SW 1271 (cell line): ENCODE data around the gene TSPAN14.

Experiments
- DNase-seq, 2 experiments: peaks; one replicate each; lab custom pipeline; 2025; lab: John Stamatoyannopoulos, UW

TSPAN14 gene

GRCh38 chr10:80421707-80422536, 32.2 kb upstream of the TSPAN14 start:
- no peak for DNase-seq

- no peak for DNase-seq
Measured at GRCh38 chr10:80425901-80426300, 28.2 kb upstream of the TSPAN14 start.

GRCh38 chr10:80427541-80427940, 26.6 kb upstream of the TSPAN14 start:
- no peak for DNase-seq

GRCh38 chr10:80429521-80429973, 24.6 kb upstream of the TSPAN14 start:
- DNase-seq: peak in 1 of 2 experiments; percentile 29

GRCh38 chr10:80433134-80433533, 21.0 kb upstream of the TSPAN14 start:
- no peak for DNase-seq

- no peak for DNase-seq
Measured at GRCh38 chr10:80436446-80437098, 17.5 kb upstream of the TSPAN14 start.

GRCh38 chr10:80437227-80437626, 16.9 kb upstream of the TSPAN14 start:
- DNase-seq: no peak

- no peak for DNase-seq
Measured at GRCh38 chr10:80441831-80442230, 12.3 kb upstream of the TSPAN14 start.

- no peak for DNase-seq
Measured at GRCh38 chr10:80442879-80443278, 11.2 kb upstream of the TSPAN14 start.

- peak in 1 of 2 experiments; percentile 7 for DNase-seq
Measured at GRCh38 chr10:80443531-80443974, 10.6 kb upstream of the TSPAN14 start.

- no peak for DNase-seq
Measured at GRCh38 chr10:80444124-80444523, 10.0 kb upstream of the TSPAN14 start.

- DNase-seq: peak in 1 of 2 experiments; percentile 38
Measured at GRCh38 chr10:80444646-80445319, 9.3 kb upstream of the TSPAN14 start.

- no peak for DNase-seq
Measured at GRCh38 chr10:80447436-80448190, 6.5 kb upstream of the TSPAN14 start.

- no peak for DNase-seq
Measured at GRCh38 chr10:80448209-80448942, 5.7 kb upstream of the TSPAN14 start.

GRCh38 chr10:80449520-80449919, 4.6 kb upstream of the TSPAN14 start:
- DNase-seq: no peak

GRCh38 chr10:80451132-80451531, 3.0 kb upstream of the TSPAN14 start:
- no peak for DNase-seq

- no peak for DNase-seq
Measured at GRCh38 chr10:80452069-80452468, 2.0 kb upstream of the TSPAN14 start.

- no peak for DNase-seq
Measured at GRCh38 chr10:80452640-80453039, 1.5 kb upstream of the TSPAN14 start.

- no peak for DNase-seq
Measured at GRCh38 chr10:80453056-80453841, 861 bp upstream of the TSPAN14 start.
